Smooth muscle cell (in vitro differentiated cells): Measurements from ENCODE around the gene BAZ2B. TPM values are rescaled to one million over a fixed set of nuclear protein-coding genes. Genes with fewer than 3 reads are reported as not detected.

ENCODE experiments used
- DNase-seq: peaks from one replicate; lab custom pipeline; 2025; ENCODE audit not compliant: unreplicated experiment; lab: John Stamatoyannopoulos, UW
- H2AFZ ChIP-seq: fragments of 200-600 bp; sonication (generic); 2 replicates; pipeline ENCODE4 v1.6.0; 2016; ENCODE audit warnings: antibody characterized with exemption, low read depth, mild to moderate bottlenecking
- H3F3A ChIP-seq: fragments of 200-600 bp; sonication (generic); 2 replicates; pipeline ENCODE4 v1.6.0; 2017; ENCODE audit warnings: antibody characterized with exemption, low read depth
- H3K27ac ChIP-seq: fragments of 200-600 bp; sonication (generic); 2 replicates; pipeline ENCODE4 v1.5.1; 2016; ENCODE audit warnings: low read depth, mild to moderate bottlenecking
- H3K27me3 ChIP-seq: fragments of 200-600 bp; sonication (generic); 2 replicates; pipeline ENCODE4 v1.6.1; 2016; ENCODE audit warnings: low read depth, mild to moderate bottlenecking
- H3K36me3 ChIP-seq: fragments of 200-600 bp; sonication (generic); 2 replicates; pipeline ENCODE4 v1.5.1; 2016; ENCODE audit warnings: low read depth
- H3K4me1 ChIP-seq: fragments of 200-600 bp; sonication (generic); 2 replicates; pipeline ENCODE4 v1.5.1; 2016; ENCODE audit warnings: low read depth
- H3K4me2 ChIP-seq: fragments of 200-600 bp; sonication (generic); 2 replicates; pipeline ENCODE4 v1.6.0; 2016; ENCODE audit warnings: mild to moderate bottlenecking
- H3K4me3 ChIP-seq: fragments of 200-600 bp; sonication (generic); 2 replicates; pipeline ENCODE4 v1.5.1; 2016; ENCODE audit warnings: mild to moderate bottlenecking
- H3K79me2 ChIP-seq: fragments of 200-600 bp; sonication (generic); 2 replicates; pipeline ENCODE4 v1.6.0; 2016; ENCODE audit warnings: low read depth, mild to moderate bottlenecking
- H3K9ac ChIP-seq: fragments of 200-600 bp; sonication (generic); 2 replicates; pipeline ENCODE4 v1.6.0; 2016; ENCODE audit warnings: low read depth
- H3K9me3 ChIP-seq: fragments of 200-600 bp; sonication (generic); replicated peaks from 2 replicates; pipeline ENCODE4 v1.5.1; 2016; ENCODE audit warnings: low read depth
- H4K20me1 ChIP-seq: fragments of 200-600 bp; sonication (generic); 2 replicates; pipeline ENCODE4 v1.6.0; 2016; ENCODE audit warnings: low read depth
- WGBS: methylation state at CpG from one replicate; pipeline ENCODE4 v1.1.7; 2016; ENCODE audit warnings: low lambda C conversion rate; 5-methylcytosine and 5-hydroxymethylcytosine counted together
- polyA plus RNA-seq: library from polyadenylated mRNA; unstranded; fragments of >200 nt; fragmentation: Nextera tagmentation; extraction: Ambion mirVana; gene quantifications from 2 replicates; pipeline ENCODE4 v1.2.1, GENCODE V29; 2016
- total RNA-seq: library from RNA; depleted of rRNA; stranded (reverse); fragments of >200 nt; gene quantifications from 2 replicates; pipeline ENCODE4 v1.2.3, GENCODE V29; 2014
- TF ChIP-seq, protein P1 (sequence below): fragments of 200-600 bp; sonication (generic); IDR thresholded peaks from 2 replicates; pipeline ENCODE4 v1.5.1; 2017; ENCODE audit warnings: borderline replicate concordance, mild to moderate bottlenecking, antibody characterized with exemption; ENCODE audit not compliant: insufficient read depth, poor library complexity, severe bottlenecking

BAZ2B gene
- total and polyA plus RNA-seq, 2 experiments from 2014 or later, result 27.7 to 58.5 TPM

DNA sequence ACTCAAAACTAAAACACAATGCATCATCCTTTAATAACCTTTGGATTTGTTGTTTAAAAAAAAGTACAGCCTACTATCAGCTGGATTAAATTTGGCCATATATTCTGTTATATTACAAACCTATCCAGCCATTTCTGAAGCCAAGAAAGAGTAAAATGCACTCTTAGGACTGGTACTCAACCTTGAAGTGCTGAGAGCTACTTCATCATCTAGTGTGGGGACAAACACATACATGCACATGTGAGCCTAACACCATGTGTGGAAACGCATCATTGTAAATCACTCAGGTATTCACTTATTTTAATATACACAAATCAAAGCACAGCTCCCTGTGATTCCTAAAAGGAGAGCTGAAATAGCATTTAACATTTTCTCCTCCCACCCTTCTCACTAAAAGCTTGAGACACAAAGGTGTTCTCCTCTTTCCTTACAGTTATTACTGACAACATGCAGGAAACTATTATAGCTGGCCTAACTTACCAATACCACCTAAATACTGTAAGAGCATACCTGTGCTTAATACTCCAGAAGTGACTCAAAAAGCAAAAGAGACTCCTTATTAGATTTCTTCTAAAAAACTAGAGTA is 7.5 kb downstream of the BAZ2B start:
- H3K79me2 ChIP-seq, result peaks cover 95% of the 10 kb centered on the region
- no peaks in the 10 kb centered on the region for H3K9me3 ChIP-seq
- H2AFZ ChIP-seq, result no peak overlapping the region
- no peaks in the 10 kb centered on the region for H3K36me3 ChIP-seq
- no peak overlapping the region for H3K27ac ChIP-seq
- peaks cover 55% of the 10 kb centered on the region for H4K20me1 ChIP-seq
- 96% methylated on average over 1 of the region's 1 CpG for WGBS
- no peak overlapping the region for H3K9ac ChIP-seq
- TF ChIP-seq, protein P1, sequence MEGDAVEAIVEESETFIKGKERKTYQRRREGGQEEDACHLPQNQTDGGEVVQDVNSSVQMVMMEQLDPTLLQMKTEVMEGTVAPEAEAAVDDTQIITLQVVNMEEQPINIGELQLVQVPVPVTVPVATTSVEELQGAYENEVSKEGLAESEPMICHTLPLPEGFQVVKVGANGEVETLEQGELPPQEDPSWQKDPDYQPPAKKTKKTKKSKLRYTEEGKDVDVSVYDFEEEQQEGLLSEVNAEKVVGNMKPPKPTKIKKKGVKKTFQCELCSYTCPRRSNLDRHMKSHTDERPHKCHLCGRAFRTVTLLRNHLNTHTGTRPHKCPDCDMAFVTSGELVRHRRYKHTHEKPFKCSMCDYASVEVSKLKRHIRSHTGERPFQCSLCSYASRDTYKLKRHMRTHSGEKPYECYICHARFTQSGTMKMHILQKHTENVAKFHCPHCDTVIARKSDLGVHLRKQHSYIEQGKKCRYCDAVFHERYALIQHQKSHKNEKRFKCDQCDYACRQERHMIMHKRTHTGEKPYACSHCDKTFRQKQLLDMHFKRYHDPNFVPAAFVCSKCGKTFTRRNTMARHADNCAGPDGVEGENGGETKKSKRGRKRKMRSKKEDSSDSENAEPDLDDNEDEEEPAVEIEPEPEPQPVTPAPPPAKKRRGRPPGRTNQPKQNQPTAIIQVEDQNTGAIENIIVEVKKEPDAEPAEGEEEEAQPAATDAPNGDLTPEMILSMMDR, result no peak
- no peak overlapping the region for H3K4me2 ChIP-seq
- H3F3A ChIP-seq, result peaks cover 7% of the 10 kb centered on the region
- no peak for DNase-seq
- H3K27me3 ChIP-seq, result no peaks in the 10 kb centered on the region
- no peak overlapping the region for H3K4me3 ChIP-seq
- H3K4me1 ChIP-seq, result peaks cover 55% of the 10 kb centered on the region

DNA sequence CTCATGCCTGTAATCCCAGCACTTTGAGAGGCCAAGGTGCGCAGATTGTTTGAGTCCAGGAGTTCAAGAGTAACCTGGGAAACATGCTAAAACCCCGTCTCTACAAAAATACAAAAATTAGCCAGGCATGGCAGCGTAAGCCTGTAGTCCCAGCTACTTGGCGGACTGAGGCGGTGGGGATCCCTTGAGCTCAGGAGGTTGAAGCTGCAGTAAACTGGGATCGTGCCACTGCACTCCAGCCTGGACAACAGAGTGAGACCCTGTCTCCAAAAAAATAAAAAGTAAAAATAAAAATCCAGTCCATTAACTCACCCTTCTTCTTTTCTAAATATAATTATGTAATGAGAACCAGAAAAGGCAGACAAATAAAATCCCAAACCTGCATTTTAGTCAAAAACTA is 8.2 kb downstream of the BAZ2B start:
- no peak overlapping the region for H2AFZ ChIP-seq
- H3K9me3 ChIP-seq, result no peaks in the 10 kb centered on the region
- no peaks in the 10 kb centered on the region for H3K27me3 ChIP-seq
- no peaks in the 10 kb centered on the region for H3K36me3 ChIP-seq
- H3K4me2 ChIP-seq, result no peak overlapping the region
- peaks cover 95% of the 10 kb centered on the region for H3K79me2 ChIP-seq
- H3K9ac ChIP-seq, result no peak overlapping the region
- peaks cover 61% of the 10 kb centered on the region for H4K20me1 ChIP-seq
- WGBS, result 100% methylated on average over 6 of the region's 6 CpGs
- TF ChIP-seq, protein P1, result no peak
- peaks cover 48% of the 10 kb centered on the region for H3K4me1 ChIP-seq
- no peak overlapping the region for H3K27ac ChIP-seq
- H3K4me3 ChIP-seq, result no peak overlapping the region
- peaks cover 7% of the 10 kb centered on the region for H3F3A ChIP-seq
- DNase-seq, result no peak

DNA sequence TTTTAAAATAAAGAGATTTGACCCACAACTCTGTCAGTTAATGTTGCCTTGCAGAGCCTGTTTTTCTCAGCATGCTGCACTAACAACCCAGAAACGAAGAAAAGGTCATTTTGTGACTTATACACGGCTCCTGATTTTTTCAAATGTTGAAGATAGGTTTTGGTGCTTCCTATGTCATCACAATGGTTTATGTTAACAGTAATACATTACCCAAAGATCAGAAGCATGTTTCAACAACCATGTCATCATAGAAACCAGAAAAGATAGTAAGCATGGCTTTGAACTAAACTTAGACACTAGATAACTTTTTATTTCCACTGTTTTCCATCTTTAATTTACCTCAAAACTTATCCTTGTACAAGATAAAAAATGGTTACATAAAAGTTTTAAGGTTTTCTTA is 10.1 kb downstream of the BAZ2B start:
- peak overlapping the region; percentile 69 for H3K4me2 ChIP-seq
- peaks cover 76% of the 10 kb centered on the region for H4K20me1 ChIP-seq
- peaks cover 30% of the 10 kb centered on the region for H3K4me1 ChIP-seq
- peaks cover 7% of the 10 kb centered on the region for H3F3A ChIP-seq
- TF ChIP-seq, protein P1, result no peak
- peak overlapping the region; percentile 1 for H3K9ac ChIP-seq
- WGBS, result 7% methylated on average over 2 of the region's 2 CpGs
- DNase-seq, result no peak
- no peaks in the 10 kb centered on the region for H3K36me3 ChIP-seq
- peak overlapping the region; percentile 58 for H3K27ac ChIP-seq
- no peaks in the 10 kb centered on the region for H3K9me3 ChIP-seq
- peak overlapping the region; percentile 0 for H3K4me3 ChIP-seq
- H3K27me3 ChIP-seq, result no peaks in the 10 kb centered on the region
- peaks cover 95% of the 10 kb centered on the region for H3K79me2 ChIP-seq
- no peak overlapping the region for H2AFZ ChIP-seq

DNA sequence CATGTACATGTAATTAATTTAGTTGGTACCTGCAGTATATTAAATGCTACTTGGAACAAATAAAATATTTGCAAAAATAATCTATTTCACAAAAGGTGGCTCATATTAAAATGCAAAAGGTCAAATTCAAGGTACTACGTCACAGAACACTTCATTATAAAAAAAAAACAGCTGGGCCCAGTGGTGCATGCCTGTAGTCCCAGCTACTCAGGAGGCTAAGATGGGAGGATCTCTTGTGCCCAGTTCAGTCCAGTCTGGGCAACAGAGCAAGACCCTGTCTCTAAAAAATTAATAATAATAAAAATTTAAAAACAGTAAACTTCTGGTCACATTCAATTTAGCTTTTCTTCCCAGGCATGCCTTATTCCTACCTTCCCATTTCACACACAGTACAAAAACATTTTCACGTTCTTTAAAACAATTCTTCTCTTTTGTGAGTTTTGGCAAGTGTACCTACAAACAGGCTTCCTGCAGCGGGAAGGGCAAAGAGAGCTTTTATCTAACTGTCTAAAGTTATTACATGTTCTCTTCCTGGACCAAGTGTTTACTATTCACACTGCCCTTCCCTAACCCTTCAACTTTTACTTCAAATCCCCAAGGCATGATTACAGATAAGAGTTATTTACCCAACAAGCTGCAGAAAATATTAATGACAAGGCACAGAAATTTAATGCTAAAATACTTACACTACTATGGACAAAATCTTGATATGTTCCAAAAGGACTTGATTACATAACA is 10.7 kb downstream of the BAZ2B start:
- no peaks in the 10 kb centered on the region for H3K9me3 ChIP-seq
- H3K27me3 ChIP-seq, result no peaks in the 10 kb centered on the region
- H3K79me2 ChIP-seq, result peaks cover 92% of the 10 kb centered on the region
- peaks cover 26% of the 10 kb centered on the region for H3K4me1 ChIP-seq
- peaks cover 81% of the 10 kb centered on the region for H4K20me1 ChIP-seq
- H3K4me2 ChIP-seq, result peak overlapping the region; percentile 69
- H3K4me3 ChIP-seq, result peak overlapping the region; percentile 0
- H3F3A ChIP-seq, result peaks cover 7% of the 10 kb centered on the region
- H2AFZ ChIP-seq, result no peak overlapping the region
- WGBS, result 42% methylated on average over 3 of the region's 3 CpGs
- TF ChIP-seq, protein P1, result no peak
- no peak for DNase-seq
- H3K27ac ChIP-seq, result peak overlapping the region; percentile 58
- H3K36me3 ChIP-seq, result no peaks in the 10 kb centered on the region
- H3K9ac ChIP-seq, result peak overlapping the region; percentile 1
